GM19025 (cell line): ENCODE measurements around the gene RASEF.

Experiments used
- ATAC-seq: cut with Tn5 transposase; IDR thresholded peaks from one replicate; pipeline ENCODE4 v1.9.1; 2021; ENCODE audit warnings: mild to moderate bottlenecking, low read depth, moderate library complexity; ENCODE audit not compliant: unreplicated experiment

The RASEF gene

DNA sequence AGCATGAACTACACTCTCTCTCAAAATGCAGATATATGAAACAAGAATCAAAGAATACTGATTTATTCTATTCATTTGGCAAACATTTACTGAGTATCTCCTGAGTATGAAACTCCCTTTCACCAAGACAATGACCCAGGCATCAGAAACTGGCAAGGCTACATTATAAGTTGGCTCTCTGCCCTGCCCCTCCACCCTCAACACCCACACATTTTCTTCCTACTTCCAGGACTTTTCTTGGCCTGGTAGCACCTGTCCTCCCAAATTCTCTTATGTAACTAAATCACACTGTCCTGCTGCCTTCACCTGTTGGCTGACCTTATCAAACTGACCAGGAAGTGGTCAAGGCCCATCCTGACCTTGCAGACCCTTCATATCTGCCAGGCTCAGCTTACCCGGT is 3.5 kb downstream of the RASEF start:
- no peak for ATAC-seq

DNA sequence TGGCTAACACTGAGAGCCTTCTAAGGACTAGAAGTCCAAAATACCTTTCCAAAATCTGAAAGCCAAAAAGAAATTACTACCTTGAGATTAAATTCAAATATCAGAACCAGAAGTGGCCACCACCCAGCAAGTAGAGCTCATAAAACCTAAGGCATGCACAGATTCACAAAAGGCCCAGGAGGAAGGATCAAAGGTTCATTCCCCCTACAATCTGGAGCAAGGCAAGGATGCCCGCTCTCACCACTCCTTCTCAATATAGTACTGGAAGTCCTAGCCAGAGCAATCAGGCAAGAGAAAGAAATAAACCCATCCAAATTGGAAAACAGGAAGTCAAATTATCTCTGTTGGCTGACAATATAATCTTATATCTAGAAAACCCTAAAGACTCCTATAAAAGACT is 6.0 kb downstream of the RASEF start:
- no peak for ATAC-seq

DNA sequence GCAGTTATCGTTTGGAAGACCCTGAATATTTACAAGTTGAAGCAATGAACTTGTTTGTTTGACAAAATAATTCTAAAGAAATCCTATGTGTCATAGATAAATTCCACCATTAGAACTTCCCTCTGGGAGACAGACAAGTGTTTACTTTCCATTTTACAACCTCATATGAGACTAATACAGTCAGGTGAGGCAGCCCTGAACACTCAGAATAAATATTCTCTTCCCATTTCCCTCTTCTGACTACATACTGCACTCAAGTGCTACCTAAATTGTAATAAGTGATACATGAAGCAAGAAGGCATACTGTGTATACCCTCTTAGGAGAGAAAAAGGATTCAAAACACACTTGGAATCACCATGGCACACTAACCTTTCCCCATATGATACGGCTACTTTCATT is 6.8 kb downstream of the RASEF start:
- ATAC-seq: no peak

DNA sequence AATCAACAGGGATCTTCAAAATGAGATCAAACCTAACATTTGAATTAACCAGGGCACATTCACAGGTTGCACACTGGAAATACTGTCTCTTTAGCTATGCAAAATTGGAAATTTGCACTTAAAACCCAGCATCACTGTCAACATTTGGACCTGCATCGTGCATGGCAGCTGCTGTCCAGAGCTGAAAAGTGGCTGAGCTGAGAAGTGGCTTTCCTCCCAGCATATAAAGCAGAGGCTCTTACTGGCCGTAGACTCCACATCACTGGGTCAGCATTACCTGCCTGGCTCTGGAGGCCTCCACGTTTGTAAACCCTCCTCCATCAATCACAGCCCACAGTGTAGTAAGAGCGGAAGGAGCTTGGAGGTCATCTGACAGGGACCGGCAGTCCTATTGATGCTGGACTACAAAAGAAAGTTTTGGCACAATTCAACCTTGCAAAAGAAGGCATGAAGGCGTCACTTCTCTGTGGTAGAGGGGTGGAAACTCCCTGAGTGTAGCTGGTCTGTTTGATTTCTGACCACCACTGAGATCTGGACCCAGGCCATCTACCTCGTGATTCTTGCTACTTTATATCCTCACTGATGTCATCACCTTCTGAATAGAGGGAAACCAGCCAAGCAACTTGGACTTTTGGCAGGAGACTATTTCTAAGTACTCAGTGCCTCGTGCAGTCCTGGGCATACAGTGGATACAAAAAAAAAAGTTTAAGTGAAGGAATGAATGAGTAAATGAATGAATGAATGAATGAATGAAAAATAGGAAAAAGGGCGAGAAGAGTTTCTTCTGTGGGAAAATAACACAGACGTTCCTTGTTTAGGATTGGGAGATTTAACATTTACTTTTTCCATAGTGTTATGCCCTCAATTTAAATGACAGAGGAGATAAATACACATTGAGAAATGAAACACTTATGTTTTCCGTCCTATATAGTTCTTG is 14.8 kb downstream of the RASEF start:
- no peak for ATAC-seq

DNA sequence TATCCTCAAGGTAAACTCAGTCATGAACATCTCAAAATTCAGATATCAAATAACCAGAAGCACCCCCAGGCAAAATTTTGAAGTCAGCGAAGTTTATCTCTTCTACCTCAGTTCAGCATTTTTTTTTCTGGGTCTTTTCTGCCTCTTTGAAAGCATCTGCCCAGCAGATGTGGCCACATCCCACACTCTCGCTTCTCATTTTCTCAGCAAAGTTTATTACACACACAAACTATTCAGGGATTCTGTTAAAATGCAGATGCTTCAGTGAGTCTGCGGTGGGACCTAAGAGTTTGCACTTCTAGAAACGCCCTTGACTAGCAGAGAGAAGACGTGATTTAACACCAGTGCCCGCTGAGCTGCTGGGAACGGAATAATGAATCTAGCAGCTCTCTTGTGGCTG is 19.3 kb downstream of the RASEF start:
- no peak for ATAC-seq

DNA sequence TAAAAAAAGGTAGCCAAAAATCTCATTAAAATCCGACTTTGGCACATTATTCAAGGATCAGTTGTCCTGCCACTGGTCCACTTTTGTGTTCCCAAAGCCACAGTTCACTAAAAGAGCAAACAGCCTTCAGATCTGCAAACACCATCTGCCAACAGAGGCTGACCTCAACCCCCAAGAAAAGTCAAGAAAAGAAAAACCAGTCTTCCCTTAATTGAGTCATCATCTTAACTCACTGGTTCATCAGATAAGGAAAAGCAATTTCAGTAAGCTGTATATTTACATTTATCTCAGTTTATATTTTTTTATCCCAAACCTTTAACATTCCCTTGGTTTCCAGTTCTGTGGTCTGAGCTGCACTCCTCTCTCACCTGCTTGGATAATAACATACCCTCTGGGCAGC is 21.2 kb downstream of the RASEF start:
- ATAC-seq: no peak

DNA sequence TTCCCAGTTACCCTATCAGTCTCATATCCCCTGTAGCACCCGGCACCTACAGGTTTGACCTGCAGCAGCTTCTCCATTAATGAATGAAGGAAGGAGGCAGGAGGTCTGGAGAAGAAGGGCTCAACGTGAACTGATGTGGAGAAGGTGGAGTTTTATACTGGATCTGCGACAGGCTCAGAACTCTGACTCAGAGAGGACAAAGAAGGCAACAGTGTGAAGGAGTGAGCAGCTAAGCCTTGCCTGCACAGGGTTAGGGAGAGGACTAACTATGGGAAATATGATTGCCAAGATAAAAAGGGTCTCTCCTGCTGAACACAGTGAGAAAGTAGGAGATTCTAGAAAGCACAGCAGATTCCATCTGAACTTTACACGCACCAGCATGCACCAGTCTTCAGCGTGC is 23.6 kb downstream of the RASEF start:
- no peak for ATAC-seq

DNA sequence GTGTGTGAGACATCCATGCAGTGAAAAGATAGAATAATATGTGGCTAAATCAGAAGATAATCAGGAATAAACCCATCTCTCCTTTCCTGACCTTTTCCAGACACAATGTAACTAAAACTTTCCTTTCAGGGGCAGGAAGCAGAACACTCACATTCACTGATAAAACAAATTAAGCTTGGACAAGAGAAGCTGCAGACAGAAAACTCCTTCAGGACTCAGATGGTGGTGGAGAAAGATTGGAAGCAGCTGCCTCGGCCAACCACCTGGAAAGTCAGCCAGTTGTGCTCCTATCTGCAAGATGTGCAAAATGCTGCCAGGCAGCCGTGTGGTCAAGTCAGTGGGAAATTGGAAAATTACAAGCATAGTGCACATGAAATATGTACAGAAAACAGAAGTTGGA is 26.9 kb downstream of the RASEF start:
- no peak for ATAC-seq

DNA sequence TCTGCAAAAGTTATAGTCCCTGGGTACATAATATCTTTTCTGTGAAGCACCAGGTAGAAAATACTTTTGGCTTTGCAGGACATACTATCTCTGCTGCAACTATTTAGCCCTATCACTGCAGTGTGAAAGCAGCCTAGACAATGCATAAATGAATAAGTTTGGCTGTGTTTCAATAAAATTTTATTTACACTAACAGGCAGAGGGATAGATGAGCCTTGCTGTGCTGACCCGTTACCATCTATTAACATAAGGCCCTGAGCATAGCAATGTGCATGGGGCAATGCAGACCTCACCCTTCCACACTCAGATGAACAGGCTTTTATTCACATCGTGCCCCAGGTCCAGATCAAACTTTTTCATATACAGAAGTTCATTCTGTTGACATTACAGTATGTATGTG is 27.8 kb downstream of the RASEF start:
- no peak for ATAC-seq

DNA sequence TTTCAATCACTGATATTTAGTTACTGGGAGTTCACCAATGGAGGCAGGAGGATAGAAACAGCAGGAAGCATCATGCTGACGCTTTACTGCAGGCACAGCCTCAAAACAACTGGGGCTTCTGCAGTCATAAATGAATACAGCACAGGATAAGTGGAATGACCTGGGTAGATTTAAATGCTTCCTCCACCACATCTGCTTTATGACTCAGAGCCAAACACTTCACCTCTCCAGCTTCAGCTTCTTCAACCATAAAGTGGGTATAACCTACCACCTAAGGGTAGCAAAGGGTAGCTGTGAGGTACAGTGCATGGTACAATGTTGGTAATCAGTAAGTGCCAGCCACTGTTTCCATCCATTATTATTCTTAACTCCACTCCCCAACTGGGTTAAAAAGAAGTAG is 28.4 kb downstream of the RASEF start:
- ATAC-seq: no peak

DNA sequence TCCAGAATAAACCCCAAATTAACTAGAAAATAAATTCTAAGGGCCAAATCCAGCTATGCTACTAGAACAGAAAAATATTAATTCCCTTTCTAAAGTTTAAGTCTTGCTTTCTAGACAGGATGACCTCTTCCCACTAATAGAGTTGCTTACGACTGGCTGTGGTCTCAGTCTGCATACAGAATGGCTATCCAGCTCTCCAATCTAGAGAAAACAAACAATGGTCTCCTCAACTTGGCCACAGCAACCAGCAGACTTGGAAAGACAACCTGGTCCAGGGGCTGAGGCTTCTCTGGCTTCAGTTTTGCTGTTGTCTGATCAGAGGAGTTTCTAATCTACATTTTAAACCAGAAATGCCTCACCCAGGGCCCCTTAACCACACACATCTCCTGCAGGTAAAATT is 28.9 kb downstream of the RASEF start:
- ATAC-seq: no peak

DNA sequence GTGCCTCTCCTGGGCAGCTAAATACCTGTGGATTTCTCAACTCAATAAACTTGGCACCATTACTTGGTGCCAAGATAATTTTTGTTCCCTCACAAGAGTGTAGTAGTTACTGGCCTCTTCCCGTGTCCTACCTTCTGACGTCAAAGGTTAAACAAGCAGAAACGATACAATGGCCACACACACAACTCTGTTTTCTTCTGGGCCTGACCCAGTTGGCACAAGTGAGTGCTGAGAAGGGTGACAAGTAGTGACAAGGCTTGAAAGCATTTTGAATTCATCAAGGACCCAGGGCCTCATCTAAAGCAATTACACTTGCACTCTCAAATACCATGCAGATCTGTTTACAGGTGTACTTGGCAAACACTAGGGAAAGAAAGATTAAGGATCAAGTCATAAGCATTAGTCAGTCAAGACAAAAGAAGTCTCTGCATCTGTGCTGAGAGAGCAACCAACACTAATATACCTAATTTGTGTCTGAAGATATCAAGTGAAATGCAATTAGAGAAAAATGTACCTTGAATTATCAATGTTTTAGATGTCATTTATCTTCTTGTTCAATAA is 30.8 kb downstream of the RASEF start:
- no peak for ATAC-seq

DNA sequence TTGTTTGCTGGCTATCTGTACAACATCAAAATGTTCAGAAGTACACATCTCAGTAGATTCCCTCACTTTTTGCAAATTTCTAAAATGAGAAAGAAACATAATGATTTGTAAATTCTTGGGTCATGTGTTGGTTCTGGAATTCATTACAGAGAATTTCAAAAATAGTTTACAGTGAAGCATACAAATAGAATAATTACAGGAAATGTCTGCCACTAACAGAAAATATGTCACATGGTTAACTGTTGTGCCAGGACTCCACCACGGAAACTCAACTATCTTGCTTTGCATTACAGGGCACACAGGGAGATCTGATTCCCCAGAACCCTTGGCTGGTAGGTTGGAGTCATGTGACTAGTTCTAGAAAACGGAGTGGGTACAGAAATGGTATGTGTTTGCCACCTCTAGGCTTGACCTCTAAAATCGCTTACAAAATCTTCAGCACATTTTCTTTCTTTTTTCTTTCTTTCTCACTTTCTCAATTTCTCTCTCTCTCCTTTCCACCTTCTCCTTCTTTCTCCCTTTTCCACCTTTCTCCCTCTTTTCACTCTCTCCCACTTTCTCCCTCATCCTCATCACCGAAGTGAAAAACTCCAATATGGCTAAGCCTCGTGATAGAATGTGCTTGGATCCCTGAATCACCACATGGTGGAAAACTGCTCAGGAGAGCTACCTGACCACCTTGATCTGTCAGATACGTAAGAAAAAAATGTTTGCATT is 32.4 kb downstream of the RASEF start:
- no peak for ATAC-seq

DNA sequence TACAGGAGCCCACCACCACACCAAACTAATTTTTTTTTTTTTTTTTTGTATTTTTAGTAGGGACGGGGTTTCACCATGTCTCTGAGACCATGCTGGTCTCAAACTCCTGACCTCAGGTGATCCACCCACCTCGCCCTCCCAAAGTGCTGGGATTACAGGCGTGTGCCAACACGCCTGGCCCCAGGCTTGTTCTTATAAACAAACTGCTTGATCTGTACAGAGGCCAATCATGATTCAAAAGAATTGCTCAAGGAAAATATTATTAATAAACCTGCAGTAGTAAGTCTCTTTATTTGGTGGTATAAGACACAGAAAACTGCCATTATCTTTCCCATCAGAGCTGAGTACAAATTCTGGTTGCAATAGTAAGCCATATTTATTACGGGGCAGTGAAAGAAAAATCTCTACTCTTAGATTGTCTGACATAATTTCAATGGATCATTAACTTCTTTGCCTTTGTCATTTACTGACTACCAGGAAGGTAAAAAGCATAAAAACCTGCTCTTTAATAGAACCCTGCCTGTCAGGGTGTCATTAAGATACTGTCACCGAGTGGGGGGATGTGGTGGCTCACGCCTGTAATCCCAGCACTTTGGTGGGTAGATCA is 33.3 kb downstream of the RASEF start:
- no peak for ATAC-seq

DNA sequence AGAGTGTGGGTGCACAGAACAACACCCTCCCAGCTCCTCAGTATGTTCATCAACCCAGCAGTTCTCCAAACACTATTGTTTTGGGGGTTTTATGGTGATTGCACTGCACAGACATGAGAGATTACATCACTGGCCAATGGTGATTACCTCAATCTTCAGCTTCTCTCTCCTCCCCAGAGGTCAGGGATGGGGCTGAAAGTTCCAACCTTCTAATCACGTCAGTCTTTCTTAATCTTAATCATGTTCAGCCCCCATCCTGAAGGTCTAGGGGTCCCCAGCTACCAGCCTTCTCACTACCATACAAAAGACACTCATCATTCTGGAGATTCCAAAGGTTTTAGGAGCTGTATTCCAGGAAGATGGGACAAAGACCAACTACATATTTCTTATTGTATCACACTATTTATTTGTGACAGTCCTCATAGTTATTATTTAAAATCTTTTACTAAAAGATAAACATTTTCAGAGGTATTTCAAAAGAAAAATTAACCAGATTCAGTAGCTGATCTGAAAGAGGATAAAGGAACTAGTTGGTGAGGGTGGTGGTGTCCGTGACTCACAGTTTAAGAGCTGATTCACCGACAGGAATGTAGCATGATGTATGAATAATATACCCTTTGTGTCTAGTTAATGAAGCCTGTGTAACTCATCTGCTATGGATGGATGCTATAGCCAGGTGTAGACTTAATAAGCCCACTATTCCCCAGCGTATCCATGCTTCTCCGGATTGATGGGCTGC is 35.6 kb downstream of the RASEF start:
- ATAC-seq: no peak

DNA sequence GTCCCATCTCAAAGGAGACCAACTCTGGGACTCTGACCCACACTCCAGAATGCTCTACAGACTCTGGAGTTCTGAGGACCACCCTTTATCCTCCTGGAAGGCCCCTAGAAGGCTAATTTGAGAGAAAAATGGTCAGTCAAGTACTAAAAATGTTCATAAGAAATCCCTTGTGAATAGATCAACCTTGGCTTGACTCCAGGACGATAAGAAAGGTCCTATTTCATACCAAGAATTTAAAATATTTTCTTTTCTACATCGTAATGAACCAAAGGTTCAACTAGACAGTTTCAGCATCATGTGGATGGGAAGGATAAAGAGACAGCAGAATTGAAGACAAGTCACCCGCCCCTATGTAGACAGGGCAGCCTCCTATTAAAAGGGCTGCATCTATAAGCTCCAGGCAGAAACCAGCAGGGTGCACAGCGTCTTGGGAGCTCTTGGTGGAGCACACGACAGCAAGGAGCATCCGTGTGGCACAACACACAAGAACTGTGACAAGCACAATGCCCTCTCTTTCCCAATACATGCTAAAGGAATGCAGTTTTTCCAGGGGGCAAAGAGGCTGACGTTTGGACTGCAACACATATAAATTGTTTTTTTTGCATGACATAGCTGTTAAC is 38.3 kb downstream of the RASEF start:
- no peak for ATAC-seq

DNA sequence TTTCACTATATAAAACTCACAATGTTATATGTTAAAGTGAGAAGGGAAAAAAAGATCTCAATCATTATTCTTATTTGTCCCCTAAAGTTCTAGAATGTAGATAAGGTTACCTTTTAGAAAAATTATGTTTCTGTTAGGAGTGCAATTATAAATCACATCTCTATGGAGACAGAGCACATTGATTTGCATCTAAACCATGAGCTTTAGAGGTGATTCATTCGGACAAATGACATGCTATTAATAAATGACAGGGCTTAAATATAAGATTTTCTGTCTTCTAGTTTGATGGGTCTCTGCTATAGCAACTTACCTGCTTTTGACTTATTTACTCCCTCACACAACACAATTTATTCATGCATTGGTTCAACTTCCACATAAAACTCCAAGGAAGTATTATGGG is 39.8 kb downstream of the RASEF start:
- ATAC-seq: no peak

DNA sequence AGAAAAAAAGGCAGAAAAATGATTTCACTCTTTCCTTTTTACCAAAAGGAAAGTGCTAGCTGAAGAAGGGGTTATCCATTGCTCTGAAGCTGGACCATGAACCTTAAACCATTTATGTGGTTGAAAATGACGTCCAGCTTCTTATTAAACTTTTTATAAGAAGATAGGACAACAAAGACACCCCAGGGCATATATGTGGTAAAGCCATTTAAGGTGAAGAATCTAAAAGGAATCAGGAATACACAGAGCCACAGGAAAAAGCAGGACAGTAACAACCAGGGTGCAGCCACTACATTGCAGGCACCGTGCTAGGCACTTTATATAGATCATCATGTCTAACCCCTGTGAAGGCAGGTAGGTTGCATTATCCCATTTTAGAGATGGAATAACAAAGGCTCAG is 42.1 kb downstream of the RASEF start:
- ATAC-seq: no peak

DNA sequence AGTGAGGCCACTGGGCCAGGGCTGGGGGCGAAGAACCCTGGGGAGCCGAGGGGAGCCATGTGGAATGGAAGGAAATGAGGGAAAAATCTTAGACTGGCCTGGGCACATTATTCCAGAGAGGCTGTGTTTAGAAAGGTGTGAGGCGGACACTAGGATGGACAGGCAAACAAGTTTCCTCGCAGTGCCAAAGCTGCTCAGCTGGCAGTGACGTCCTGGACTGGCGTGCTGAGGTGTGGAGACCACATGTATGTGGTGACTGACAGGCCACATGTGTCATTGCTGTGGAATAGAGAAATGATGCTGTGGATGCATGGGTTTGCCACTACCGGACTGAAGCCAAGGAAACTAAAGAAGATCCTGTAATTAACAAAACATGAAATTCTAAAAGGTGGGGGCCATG is 42.6 kb downstream of the RASEF start:
- ATAC-seq: no peak

DNA sequence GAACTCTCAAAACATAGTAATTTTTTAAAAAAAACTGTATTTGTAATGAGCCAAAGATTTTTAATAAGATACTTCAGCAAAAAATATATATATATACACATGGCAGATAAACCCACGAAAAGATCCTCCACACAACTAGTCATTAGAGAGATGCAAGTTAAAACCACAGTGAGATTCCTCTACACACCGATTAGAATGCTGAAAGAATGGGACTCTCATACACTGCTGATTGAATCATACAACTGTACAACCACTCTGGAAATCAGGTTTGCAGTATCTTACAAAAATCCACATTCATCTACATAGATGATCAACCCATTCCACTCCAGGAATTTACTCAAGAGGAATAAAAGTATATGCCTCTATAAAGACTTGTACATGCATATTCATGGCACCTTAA is 43.7 kb downstream of the RASEF start:
- no peak for ATAC-seq
